Measurements from ENCODE around the gene CKM.
A peak's percentile ranks its signal among the peaks of the same experiment; 100 is the strongest.
"Not testable (repeated sequence)": the region's sequence is repeated elsewhere in the genome, so short reads cannot be mapped to it uniquely, and the experiment has no call there.

Gene CKM

DNA sequence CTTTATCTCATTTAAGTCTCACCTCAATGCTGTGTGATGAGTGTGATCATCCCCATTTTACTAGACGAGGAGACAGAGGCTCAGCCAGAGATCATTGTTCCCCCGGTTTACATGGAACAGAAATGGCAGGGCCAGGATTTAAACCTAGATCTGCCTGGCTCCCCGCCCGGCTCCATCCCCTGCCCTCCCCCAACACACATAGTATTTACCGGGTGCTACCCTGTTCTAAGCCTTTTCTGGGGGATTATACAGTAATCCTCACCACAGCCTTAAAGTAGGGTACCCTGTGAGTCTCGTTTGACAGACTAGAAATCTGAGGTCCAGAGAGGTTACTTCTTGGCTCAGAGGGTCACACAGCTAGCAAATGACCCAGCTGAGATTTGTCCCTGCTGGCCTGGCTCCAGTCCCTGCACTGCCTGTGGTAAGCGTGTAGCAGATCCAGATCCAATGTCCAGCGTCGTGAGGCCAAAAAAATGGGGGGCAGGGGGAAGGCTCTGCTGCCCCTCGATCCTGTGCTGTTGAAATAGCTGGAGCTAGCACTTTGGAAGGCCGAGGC lies 14.1 kb upstream of the CKM start:
- Histone ChIP-seq H3K27me3 (ENCODE audit: insufficient read depth, low read length) (peaks cover 9% of the 10 kb centered on the region; the same call in 1 of the 2 replicates), H3K36me3 (ENCODE audit: insufficient read depth, low read length) (no peaks in the 10 kb centered on the region), H3K79me2 (ENCODE audit: control insufficient read depth, insufficient read depth, low read length, unreplicated experiment) (no peaks in the 10 kb centered on the region), H2AFZ (ENCODE audit: low read length, unreplicated experiment) (no peak overlapping the region), H3K4me1 (ENCODE audit: control insufficient read depth, insufficient read depth, low read length, unreplicated experiment) (no peaks in the 10 kb centered on the region), H3K4me3 (ENCODE audit: low read depth, low read length) (no peak overlapping the region), H3K27ac (ENCODE audit: low read depth, low read length) (no peak overlapping the region)

DNA sequence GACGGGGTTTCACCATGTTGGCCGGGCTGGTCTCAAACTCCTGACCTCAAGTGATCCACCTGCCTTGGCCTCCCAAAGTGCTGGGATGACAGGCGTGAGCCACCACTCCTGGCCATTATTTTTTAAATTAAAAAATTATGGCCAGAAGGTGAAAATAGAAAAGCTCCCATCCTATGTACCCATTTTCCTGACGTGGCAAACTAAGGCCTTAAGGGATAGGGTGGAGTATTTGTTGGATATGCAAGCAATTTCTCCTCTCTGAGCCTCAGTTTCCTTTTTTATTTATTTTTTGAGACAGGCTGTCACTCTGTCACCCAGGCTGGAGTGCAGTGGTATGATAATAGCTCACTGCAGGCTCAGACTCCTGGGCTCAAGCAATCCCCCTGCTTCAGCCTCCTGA lies 12.2 kb upstream of the CKM start:
- not testable (repeated sequence) for H2AFZ ChIP-seq (ENCODE audit: low read length, unreplicated experiment); H3K36me3 ChIP-seq (ENCODE audit: insufficient read depth, low read length); H3K4me1 ChIP-seq (ENCODE audit: control insufficient read depth, insufficient read depth, low read length, unreplicated experiment); H3K79me2 ChIP-seq (ENCODE audit: control insufficient read depth, insufficient read depth, low read length, unreplicated experiment); H3K4me3 ChIP-seq (ENCODE audit: low read depth, low read length); H3K27me3 ChIP-seq (ENCODE audit: insufficient read depth, low read length); H3K27ac ChIP-seq (ENCODE audit: low read depth, low read length)

DNA sequence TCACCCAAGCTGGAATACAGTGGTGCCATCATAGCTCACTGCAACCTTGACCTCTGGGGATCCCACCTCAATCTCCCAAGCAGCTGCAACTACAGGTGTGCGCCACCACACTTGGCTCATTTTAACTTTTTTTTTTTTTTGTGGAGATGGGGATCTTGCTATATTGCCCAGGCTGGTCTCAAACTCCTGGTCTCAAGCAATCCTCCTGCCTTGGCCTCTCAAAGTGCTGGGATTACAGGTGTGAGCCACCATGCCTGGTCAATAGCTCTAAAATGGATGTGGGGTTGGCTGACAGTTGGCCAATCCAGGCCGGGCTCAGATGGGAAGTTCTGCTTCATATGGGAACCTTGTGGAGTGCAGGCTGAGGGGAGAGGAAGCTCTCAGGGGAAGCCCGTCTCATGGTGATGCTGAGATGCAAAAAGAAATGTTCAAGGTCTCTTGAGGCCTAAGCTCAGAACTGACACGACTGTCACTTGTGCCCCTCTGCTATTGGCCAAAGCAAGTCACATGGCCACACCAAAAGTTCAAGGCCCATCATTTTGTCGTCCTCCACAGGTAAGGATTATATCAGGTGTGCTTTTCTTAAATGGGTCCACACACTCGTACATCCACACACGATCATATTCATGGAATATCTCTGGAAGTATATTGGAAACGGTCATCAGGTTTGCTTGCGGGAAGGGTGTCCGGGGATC lies 11.1 kb upstream of the CKM start:
- Histone ChIP-seq H3K79me2 (ENCODE audit: control insufficient read depth, insufficient read depth, low read length, unreplicated experiment) (no peaks in the 10 kb centered on the region), H3K4me3 (ENCODE audit: low read depth, low read length) (no peak overlapping the region), H3K27ac (ENCODE audit: low read depth, low read length) (no peak overlapping the region), H3K4me1 (ENCODE audit: control insufficient read depth, insufficient read depth, low read length, unreplicated experiment) (no peaks in the 10 kb centered on the region), H3K27me3 (ENCODE audit: insufficient read depth, low read length) (no peaks in the 10 kb centered on the region), H3K36me3 (ENCODE audit: insufficient read depth, low read length) (no peaks in the 10 kb centered on the region), H2AFZ (ENCODE audit: low read length, unreplicated experiment) (no peak overlapping the region)

DNA sequence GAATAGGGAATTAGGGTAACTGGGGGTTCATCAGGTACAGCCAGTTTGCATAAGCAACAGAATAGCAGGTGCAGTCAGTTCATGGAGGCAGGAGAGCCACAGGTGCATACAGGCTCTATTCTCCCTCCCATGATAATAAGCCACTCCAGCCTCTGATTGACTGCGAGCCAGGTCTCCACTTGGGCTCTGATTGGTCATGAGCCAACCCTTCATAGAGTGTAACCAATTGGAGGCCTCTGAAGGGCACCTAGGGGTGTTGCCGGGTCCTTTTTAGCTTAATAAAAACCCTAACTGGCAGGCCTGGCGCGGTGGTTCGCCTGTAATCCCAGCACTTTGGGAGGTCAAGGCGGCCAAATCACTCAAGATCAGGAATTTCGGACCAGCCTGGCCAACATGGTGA lies 8.7 kb upstream of the CKM start:
- no peaks in the 10 kb centered on the region for H3K27me3 ChIP-seq (ENCODE audit: insufficient read depth, low read length)
- H3K4me1 ChIP-seq (ENCODE audit: control insufficient read depth, insufficient read depth, low read length, unreplicated experiment), result no peaks in the 10 kb centered on the region
- H3K79me2 ChIP-seq (ENCODE audit: control insufficient read depth, insufficient read depth, low read length, unreplicated experiment), result no peaks in the 10 kb centered on the region
- no peak overlapping the region for H2AFZ ChIP-seq (ENCODE audit: low read length, unreplicated experiment)
- no peak overlapping the region for H3K27ac ChIP-seq (ENCODE audit: low read depth, low read length)
- no peak overlapping the region for H3K4me3 ChIP-seq (ENCODE audit: low read depth, low read length)
- H3K36me3 ChIP-seq (ENCODE audit: insufficient read depth, low read length), result no peaks in the 10 kb centered on the region

DNA sequence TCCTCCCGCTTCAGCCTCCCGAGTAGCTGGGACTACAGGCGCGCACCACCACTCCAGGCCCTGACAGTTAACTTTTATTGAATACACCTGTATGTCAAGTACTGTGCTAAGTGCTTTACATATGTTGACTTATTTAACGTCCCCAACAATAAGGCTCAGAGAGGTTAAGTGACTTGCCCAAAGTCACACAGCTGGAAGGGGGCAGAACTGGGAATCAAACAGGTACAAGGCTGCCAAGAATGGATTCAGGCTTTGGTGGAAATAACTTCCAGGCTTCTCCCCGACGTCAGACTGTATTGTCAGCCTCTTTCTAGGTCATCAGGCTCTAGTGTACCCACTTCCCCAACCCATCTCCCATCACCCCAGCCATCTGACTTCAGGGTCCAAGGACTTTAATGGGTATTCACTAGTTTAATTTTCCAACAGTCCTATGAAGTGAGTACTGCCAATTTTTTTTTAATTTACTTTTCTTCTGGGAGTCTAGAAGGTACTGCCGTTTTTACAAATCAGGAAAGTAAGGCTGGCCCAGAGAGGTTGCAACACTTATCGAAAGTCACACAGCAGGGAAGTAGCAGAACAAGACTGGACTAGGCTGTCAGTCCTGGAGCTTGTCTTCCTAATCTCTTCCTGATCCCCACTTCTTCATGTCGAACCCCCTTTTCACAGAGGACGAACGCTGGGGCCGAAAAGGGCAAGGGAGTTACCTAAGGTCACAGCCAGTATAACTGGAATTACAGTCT lies 4.9 kb upstream of the CKM start:
- no peaks in the 10 kb centered on the region for H3K79me2 ChIP-seq (ENCODE audit: control insufficient read depth, insufficient read depth, low read length, unreplicated experiment)
- H3K4me1 ChIP-seq (ENCODE audit: control insufficient read depth, insufficient read depth, low read length, unreplicated experiment), result no peaks in the 10 kb centered on the region
- no peak overlapping the region for H3K27ac ChIP-seq (ENCODE audit: low read depth, low read length)
- peaks cover 6% of the 10 kb centered on the region for H3K27me3 ChIP-seq (ENCODE audit: insufficient read depth, low read length)
- no peak overlapping the region for H2AFZ ChIP-seq (ENCODE audit: low read length, unreplicated experiment)
- H3K4me3 ChIP-seq (ENCODE audit: low read depth, low read length), result no peak overlapping the region
- H3K36me3 ChIP-seq (ENCODE audit: insufficient read depth, low read length), result no peaks in the 10 kb centered on the region

DNA sequence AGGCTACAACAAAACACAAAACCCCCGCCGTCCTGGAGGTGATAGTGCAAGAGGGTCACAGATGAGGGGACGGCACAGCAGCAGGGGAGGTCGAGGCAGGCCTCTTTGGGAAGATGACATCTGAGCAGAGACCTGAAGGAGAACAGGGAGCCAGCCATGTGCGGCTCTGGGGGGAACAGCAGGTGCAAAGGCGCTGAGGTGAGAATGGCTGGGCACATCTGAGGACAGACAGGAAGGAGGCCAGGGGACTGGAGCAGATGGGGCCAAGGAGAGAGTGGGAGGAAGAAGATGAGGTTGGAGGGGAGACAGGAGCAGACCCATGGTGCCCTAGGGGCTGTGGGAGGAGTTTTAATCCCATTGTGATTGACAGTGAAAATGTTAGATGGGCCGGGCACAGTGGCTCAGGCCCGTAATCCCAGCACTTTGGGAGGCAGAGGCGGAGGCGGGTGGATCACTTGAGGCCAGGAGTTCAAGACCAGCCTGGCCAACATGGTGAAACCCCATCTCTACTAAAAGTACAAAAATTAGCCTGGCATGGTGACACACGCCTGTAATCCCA lies 1.8 kb upstream of the CKM start:
- Histone ChIP-seq H3K27me3 (ENCODE audit: insufficient read depth, low read length) (peaks cover 6% of the 10 kb centered on the region), H2AFZ (ENCODE audit: low read length, unreplicated experiment) (no peak overlapping the region), H3K4me3 (ENCODE audit: low read depth, low read length) (no peak overlapping the region)

DNA sequence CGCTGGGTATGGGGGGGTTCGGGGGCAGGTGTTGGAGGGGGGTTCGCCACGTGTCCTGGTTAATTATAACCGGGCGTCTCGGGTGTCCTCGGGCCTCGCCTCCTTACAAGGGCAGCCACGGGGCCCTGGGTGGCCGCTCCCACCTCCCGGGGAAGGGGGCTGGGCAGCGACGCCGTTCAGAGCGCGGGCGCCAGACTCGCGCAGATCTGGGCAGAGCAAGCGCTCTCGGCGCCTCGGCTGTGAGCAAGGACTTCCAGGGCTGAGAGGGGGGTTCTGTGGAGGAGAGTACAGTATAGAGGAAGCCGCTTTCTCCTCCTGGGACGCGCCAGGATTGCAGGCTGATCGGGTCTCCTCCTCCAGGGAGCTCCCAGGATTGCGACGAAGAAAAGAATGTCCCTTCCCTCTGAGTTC lies 1.0 kb upstream of the CKM start:
- no peak overlapping the region for H2AFZ ChIP-seq (ENCODE audit: low read length, unreplicated experiment)
- no peaks in the 10 kb centered on the region for H3K36me3 ChIP-seq (ENCODE audit: insufficient read depth, low read length)
- no peak overlapping the region for H3K27ac ChIP-seq (ENCODE audit: low read depth, low read length)
- H3K27me3 ChIP-seq (ENCODE audit: insufficient read depth, low read length), result peaks cover 6% of the 10 kb centered on the region
- H3K4me3 ChIP-seq (ENCODE audit: low read depth, low read length), result peak overlapping the region; percentile 49; the same call in 1 of the 2 replicates
- no peaks in the 10 kb centered on the region for H3K79me2 ChIP-seq (ENCODE audit: control insufficient read depth, insufficient read depth, low read length, unreplicated experiment)
- no peaks in the 10 kb centered on the region for H3K4me1 ChIP-seq (ENCODE audit: control insufficient read depth, insufficient read depth, low read length, unreplicated experiment)

More for the DNA sequence above, 1.8 kb upstream of the CKM start:
- Histone ChIP-seq H3K27ac (ENCODE audit: low read depth, low read length) (no peak overlapping the region), H3K79me2 (ENCODE audit: control insufficient read depth, insufficient read depth, low read length, unreplicated experiment) (no peaks in the 10 kb centered on the region), H3K4me1 (ENCODE audit: control insufficient read depth, insufficient read depth, low read length, unreplicated experiment) (no peaks in the 10 kb centered on the region), H3K36me3 (ENCODE audit: insufficient read depth, low read length) (no peaks in the 10 kb centered on the region)

DNA sequence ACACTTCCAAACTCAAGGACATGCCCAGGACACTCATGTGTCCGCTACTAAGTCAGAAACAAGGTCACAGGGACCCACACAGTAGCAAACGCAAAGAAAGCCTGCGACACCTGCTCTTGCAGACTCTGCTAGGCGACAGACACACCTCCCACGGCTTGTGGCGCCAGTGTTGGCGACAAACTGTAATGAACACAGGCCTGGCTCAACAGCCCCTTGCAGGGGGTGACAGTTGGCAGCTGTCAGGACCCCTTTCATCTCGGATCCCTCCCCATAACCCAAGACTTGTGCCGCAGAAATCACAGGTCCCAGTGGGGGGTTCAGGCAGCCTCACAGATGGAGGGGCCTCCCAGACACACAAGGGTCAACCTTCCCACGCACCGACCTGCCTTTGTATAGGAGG lies 364 bp downstream of the CKM start:
- Histone ChIP-seq H3K79me2 (ENCODE audit: control insufficient read depth, insufficient read depth, low read length, unreplicated experiment) (no peaks in the 10 kb centered on the region), H3K4me3 (ENCODE audit: low read depth, low read length) (no peak overlapping the region), H3K27ac (ENCODE audit: low read depth, low read length) (no peak overlapping the region), H2AFZ (ENCODE audit: low read length, unreplicated experiment) (no peak overlapping the region), H3K4me1 (ENCODE audit: control insufficient read depth, insufficient read depth, low read length, unreplicated experiment) (no peaks in the 10 kb centered on the region), H3K27me3 (ENCODE audit: insufficient read depth, low read length) (peaks cover 6% of the 10 kb centered on the region), H3K36me3 (ENCODE audit: insufficient read depth, low read length) (no peaks in the 10 kb centered on the region)

DNA sequence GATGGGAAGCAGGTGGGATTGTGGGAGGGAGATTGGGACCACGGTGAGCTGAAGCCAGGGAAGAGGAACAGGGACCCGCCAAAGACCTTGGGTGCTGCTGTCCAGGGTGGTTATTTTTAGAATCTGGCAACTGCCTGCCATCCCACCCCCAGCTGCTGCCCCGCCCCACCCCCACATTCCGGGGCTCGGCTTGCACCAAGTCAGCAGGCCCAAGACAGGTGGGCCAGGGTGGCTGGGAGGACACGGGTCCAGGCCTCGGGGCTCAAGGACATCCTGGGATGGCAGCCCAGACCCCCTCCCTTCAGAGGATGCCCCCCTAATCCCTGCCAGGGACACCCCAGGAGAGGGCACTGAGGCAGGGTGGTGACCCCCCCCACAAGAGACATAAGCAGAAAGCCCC lies 827 bp downstream of the CKM start:
- Histone ChIP-seq H3K27ac (ENCODE audit: low read depth, low read length) (no peak overlapping the region), H2AFZ (ENCODE audit: low read length, unreplicated experiment) (no peak overlapping the region), H3K36me3 (ENCODE audit: insufficient read depth, low read length) (no peaks in the 10 kb centered on the region), H3K27me3 (ENCODE audit: insufficient read depth, low read length) (peaks cover 6% of the 10 kb centered on the region), H3K79me2 (ENCODE audit: control insufficient read depth, insufficient read depth, low read length, unreplicated experiment) (no peaks in the 10 kb centered on the region), H3K4me1 (ENCODE audit: control insufficient read depth, insufficient read depth, low read length, unreplicated experiment) (no peaks in the 10 kb centered on the region), H3K4me3 (ENCODE audit: low read depth, low read length) (no peak overlapping the region)

DNA sequence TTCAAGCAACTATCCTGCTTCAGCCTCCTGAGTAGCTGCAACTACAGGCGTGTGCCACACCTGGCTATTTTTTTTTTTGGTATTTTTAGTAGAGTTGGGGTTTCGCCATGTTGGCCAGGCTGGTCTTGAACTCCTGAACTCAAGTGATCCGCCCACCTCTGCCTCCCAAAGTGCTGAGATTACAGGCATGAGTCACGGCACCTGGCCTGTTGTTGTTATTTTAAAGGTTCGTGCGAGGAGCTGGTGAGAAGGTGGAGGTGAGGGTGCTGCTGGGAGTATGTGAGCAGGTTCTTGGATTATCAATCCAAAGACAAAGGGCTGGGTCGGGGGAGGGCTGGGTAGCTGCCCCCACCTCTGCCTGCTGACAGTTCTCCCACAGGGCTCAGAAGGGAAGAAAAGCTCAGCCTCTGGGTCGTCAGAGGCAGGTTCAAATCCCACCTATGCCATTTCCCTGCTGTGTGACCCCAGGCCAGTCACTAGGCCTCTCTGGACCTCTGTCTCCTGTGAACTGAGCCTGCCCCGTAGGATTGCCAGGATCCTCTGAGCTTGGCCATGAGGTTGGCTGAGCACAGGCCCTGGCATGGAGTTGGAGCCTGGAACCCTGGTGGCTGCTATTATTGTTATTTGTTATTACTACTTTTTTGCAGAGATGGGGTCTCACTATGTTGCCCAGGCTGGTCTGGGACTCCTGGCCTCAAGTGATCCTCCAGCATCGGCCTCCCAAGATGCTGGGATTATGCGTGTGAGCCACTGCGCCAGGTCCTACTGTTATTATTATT lies 1.5 kb downstream of the CKM start:
- Histone ChIP-seq H3K4me1 (ENCODE audit: control insufficient read depth, insufficient read depth, low read length, unreplicated experiment) (no peaks in the 10 kb centered on the region), H3K36me3 (ENCODE audit: insufficient read depth, low read length) (no peaks in the 10 kb centered on the region), H3K27me3 (ENCODE audit: insufficient read depth, low read length) (peaks cover 6% of the 10 kb centered on the region), H3K4me3 (ENCODE audit: low read depth, low read length) (no peak overlapping the region), H2AFZ (ENCODE audit: low read length, unreplicated experiment) (no peak overlapping the region), H3K79me2 (ENCODE audit: control insufficient read depth, insufficient read depth, low read length, unreplicated experiment) (no peaks in the 10 kb centered on the region), H3K27ac (ENCODE audit: low read depth, low read length) (no peak overlapping the region)

Measured in ACC112 (cell line).